Esophagus muscularis mucosa (tissue), 4 donors: ENCODE results near the gene CROCC2. TPM values are rescaled to one million over a fixed set of nuclear protein-coding genes. Genes with fewer than 3 reads are reported as not detected.

Source experiments
- DNase-seq: peaks from one replicate; pipeline ENCODE4 v3.0.0-alpha.2; 2017; ENCODE audit errors: extremely low spot score
- H3K27ac ChIP-seq, 4 donors: fragments of 200-600 bp; sonication (generic); replicated peaks in 1 of 4; 1 replicate in 3 of 4; 2 replicates in 1 of 4; pipeline ENCODE4 v1.5.1; 2016 to 2019; ENCODE audit warnings: mild to moderate bottlenecking in 1 of 4
- H3K27me3 ChIP-seq, 4 donors: fragments of 200-600 bp; sonication (generic); one replicate each; pipeline versions ENCODE4 v1.5.1 to v1.6.0; 2016 to 2019
- H3K36me3 ChIP-seq, 4 donors: fragments of 200-600 bp; sonication (generic); one replicate each; pipeline ENCODE4 v1.5.1; 2016 to 2019
- H3K4me1 ChIP-seq, 4 donors: fragments of 200-600 bp; sonication (generic); one replicate each; pipeline ENCODE4 v1.5.1; 2016 to 2019
- H3K4me3 ChIP-seq, 4 donors: fragments of 200-600 bp; sonication (generic); 1 replicate in 2 of 4; 2 replicates in 2 of 4; pipeline ENCODE4 v1.5.1; 2016 to 2019; ENCODE audit warnings: mild to moderate bottlenecking in 4 of 4, moderate library complexity in 1 of 4
- H3K9me3 ChIP-seq, 4 donors: fragments of 200-600 bp; sonication (generic); 1 replicate in 3 of 4; 2 replicates in 1 of 4; pipeline ENCODE4 v1.5.1; 2016 to 2019
- EP300 ChIP-seq: sonication (generic); formaldehyde crosslinking; IDR thresholded peaks from one replicate; pipeline ENCODE4 v1.6.1; 2017; ENCODE audit warnings: antibody characterized with exemption
- POLR2A ChIP-seq: fragments of 450-650 bp; IDR thresholded peaks from one replicate; pipeline ENCODE4 v1.6.1; 2017; ENCODE audit warnings: antibody characterized with exemption, moderate library complexity, mild to moderate bottlenecking, low read depth
- POLR2AphosphoS5 ChIP-seq, 2 donors: sonication (generic); formaldehyde crosslinking; IDR thresholded peaks; one replicate each; pipeline ENCODE4 v1.6.1; 2017; ENCODE audit warnings: antibody characterized with exemption in 2 of 2
- WGBS: methylation state at CpG from one replicate; pipeline ENCODE4 v1.1.5; 2018; 5-methylcytosine and 5-hydroxymethylcytosine counted together
- intact Hi-C: fragments of 100-400 bp; cut with DNase I; formaldehyde crosslinking; loops from one replicate; pipeline ENCODE4 v1.15.1; 2023
- total RNA-seq, 4 donors: library from RNA; depleted of rRNA; stranded (reverse); fragments of >200 nt; gene quantifications; one replicate each; pipeline versions ENCODE4 v1.1.0 to v1.2.1, GENCODE V29; 2016
- TF ChIP-seq, protein P1 (sequence below), 3 experiments: fragments of 200-600 bp in 2 of 3; fragments of 450-650 bp in 1 of 3; sonication (generic) in 2 of 3; IDR thresholded peaks; one replicate each; pipeline ENCODE4 v1.5.1; 2017 to 2019; ENCODE audit warnings: antibody characterized with exemption in 3 of 3, mild to moderate bottlenecking in 2 of 3, moderate library complexity in 1 of 3

CROCC2 gene
- total RNA-seq, 4 donors from 2014 or later = not detected

DNA sequence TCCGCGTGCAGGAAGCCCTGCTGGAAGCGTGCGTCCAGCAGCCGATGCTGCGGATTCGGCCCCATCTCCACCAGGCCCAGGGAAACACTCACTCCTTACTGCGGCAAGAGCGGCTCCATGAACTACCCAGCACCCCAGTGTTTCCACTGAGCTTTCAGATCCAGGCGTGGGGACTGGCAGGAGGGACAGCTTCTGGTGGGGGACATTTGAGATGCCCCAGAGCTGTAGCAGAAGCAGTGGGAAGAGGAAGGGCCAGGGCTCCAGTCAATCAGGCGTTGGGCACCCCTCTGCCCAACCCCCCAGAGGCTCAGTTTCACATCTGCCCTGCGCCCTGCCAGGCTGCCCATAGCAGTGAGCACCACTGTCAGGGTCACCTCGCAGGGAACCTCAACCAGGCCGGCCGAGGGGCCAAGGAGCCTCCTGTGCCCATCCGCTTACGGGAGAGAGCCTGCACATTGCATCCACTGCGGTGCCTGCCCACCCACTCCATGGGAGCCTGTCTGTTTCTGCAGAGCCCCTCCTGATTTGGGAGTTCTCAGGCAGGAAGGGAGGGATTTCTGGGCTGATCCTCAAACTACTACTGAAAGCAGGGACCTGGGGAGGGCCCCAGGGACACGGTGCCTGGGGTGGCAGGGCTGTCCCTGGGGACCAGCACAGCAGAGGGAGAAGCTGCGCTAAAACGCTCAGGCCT, 32.9 kb upstream of the CROCC2 start:
- H3K27me3 ChIP-seq = peaks cover 0 to 31% (median 0%) of the 10 kb centered on the region in 4 donors
- 88% methylated on average over 3 of the region's 21 CpGs for WGBS
- H3K36me3 ChIP-seq = no peaks in the 10 kb centered on the region
- H3K27ac ChIP-seq = no peak overlapping the region
- H3K9me3 ChIP-seq = no peaks in the 10 kb centered on the region
- H3K4me3 ChIP-seq = no peak overlapping the region
- DNase-seq = no peak
- TF ChIP-seq EP300 (no peak), POLR2A (no peak), POLR2AphosphoS5 (IDR thresholded peaks at IDR 0.05) (no peak)
- TF ChIP-seq, protein P1, sequence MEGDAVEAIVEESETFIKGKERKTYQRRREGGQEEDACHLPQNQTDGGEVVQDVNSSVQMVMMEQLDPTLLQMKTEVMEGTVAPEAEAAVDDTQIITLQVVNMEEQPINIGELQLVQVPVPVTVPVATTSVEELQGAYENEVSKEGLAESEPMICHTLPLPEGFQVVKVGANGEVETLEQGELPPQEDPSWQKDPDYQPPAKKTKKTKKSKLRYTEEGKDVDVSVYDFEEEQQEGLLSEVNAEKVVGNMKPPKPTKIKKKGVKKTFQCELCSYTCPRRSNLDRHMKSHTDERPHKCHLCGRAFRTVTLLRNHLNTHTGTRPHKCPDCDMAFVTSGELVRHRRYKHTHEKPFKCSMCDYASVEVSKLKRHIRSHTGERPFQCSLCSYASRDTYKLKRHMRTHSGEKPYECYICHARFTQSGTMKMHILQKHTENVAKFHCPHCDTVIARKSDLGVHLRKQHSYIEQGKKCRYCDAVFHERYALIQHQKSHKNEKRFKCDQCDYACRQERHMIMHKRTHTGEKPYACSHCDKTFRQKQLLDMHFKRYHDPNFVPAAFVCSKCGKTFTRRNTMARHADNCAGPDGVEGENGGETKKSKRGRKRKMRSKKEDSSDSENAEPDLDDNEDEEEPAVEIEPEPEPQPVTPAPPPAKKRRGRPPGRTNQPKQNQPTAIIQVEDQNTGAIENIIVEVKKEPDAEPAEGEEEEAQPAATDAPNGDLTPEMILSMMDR (IDR thresholded peaks at IDR 0.05) = no peak
- intact Hi-C loops = no loop called here
- H3K4me1 ChIP-seq = no peaks in the 10 kb centered on the region

DNA sequence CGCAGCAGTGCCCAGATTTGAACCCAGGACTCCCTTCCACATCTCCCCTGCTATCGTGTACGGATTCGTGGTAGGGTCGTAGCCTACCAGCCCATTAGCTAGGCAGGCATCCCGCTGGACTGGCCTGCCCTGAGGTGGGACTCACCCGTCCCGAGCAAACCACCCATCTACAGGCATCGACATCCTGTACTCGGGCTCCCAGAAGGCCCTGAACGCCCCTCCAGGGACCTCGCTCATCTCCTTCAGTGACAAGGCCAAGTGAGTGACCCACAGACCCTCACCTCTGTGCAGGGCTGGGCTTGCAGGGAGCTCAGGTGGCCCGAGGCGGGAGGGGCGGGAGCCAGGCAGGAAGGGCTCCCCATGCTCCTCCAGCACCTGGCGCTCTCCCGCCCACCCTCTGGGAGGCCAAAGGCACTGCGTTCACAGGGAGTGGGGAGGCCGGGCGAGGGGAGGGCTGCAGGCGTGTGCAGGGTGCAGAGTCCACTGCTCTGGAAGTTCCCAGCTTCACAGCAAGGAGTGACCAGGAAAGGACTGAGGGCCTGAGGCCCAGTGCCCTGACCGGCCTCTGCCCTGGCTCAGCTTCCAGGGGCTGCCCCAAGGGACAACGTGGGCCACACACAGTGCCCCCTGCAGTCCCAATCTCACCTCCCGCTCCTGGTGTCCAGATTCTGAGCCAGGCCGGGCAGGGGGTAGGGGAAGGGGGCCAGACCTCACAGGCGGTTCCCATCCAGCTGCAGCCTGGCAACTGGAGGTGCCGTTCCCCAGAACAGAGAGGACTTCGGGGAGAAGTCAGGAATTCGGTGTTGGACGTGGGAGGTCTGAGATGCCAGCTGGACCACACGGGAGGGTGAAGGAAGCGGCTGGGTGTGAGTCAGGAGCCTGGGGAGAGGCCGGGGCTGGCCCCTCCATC, 32.1 kb upstream of the CROCC2 start:
- Histone ChIP-seq H3K36me3 (no peaks in the 10 kb centered on the region), H3K27me3 (peaks cover 0 to 24% (median 0%) of the 10 kb centered on the region in 4 donors), H3K27ac (no peak overlapping the region), H3K9me3 (no peaks in the 10 kb centered on the region), H3K4me1 (no peaks in the 10 kb centered on the region), H3K4me3 (no peak overlapping the region)
- intact Hi-C loops = no loop called here
- DNase-seq = no peak
- 75% methylated on average over 9 of the region's 33 CpGs for WGBS
- TF ChIP-seq POLR2AphosphoS5 (IDR thresholded peaks at IDR 0.05) = no peak
- TF ChIP-seq POLR2A = no peak
- no peak for TF ChIP-seq EP300
- TF ChIP-seq, protein P1 (IDR thresholded peaks at IDR 0.05) = no peak

DNA sequence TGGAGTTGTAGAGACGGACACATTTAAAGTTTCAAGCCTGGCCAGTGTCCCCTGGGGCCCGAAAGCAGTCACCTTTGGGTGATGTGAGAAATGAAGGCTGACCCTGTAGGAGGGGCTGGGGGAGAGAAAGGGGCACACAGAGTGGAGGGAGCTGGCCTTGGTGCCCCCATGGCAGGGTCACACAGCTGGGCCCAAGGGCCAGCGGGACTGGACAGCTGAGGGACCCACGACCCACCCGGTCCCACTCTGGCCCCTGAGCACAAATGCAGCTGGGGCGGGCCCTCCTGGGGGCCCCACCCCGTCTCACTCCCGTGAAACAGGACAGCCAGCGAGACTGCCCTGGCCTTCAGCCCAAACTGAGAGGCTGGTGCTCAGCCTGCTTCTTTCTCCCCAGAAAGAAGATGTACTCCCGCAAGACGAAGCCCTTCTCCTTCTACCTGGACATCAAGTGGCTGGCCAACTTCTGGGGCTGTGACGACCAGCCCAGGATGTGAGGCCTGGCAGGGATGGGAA, 31.4 kb upstream of the CROCC2 start:
- Histone ChIP-seq H3K9me3 (no peaks in the 10 kb centered on the region), H3K27ac (no peak overlapping the region), H3K4me3 (no peak overlapping the region), H3K27me3 (peaks cover 0 to 17% (median 0%) of the 10 kb centered on the region in 4 donors), H3K36me3 (no peaks in the 10 kb centered on the region), H3K4me1 (no peaks in the 10 kb centered on the region)
- 82% methylated on average over 5 of the region's 12 CpGs for WGBS
- no peak for DNase-seq
- intact Hi-C loops = no loop called here
- TF ChIP-seq, protein P1 (IDR thresholded peaks at IDR 0.05) = no peak
- no peak for TF ChIP-seq POLR2A
- TF ChIP-seq EP300 = no peak
- TF ChIP-seq POLR2AphosphoS5 (IDR thresholded peaks at IDR 0.05) = no peak

DNA sequence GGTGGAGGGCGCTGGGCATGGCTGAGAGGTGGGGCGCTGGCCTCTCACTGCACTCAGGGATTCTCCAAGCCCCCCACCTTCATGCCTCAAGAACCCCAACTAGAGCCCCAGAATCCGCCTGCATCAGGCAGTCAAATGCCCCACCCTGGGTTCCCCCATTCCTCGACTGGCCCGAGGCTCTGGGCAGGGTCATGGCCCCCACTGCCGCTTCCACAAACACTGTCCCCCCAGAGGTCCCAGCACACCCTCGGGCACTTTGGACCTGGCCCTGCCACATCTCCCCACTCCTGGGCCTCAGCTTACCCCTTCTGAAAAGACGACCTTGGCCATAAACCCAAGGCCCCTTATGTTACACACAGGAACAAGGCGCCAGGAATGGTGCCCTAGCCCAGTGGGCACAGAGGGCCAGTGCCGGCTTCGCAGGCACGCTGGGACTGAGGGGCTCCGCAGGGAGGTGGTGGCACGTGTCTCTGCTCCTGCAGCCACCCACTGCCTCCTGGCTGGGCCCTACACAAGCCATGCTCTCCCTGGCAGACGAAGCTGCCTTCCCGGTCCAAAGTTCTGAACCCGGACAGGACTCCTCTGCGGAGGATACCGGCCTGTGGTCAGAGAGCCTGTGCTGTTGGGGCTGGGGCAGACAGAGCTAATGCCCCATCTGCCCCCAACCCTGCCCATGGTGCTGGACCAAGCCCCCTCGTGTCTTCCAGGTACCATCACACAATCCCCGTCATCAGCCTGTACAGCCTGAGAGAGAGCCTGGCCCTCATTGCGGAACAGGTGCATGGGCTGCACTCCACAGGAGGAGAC, 30.7 kb upstream of the CROCC2 start:
- TF ChIP-seq EP300 (no peak), POLR2AphosphoS5 (IDR thresholded peaks at IDR 0.05) (no peak), POLR2A (no peak)
- TF ChIP-seq, protein P1 (IDR thresholded peaks at IDR 0.05) = no peak
- DNase-seq = no peak
- Histone ChIP-seq H3K36me3 (no peaks in the 10 kb centered on the region), H3K4me1 (no peaks in the 10 kb centered on the region), H3K9me3 (no peaks in the 10 kb centered on the region), H3K27me3 (peaks cover 0 to 11% (median 0%) of the 10 kb centered on the region in 4 donors), H3K27ac (no peak overlapping the region), H3K4me3 (no peak overlapping the region)
- intact Hi-C loops = no loop called here
- WGBS = 96% methylated on average over 7 of the region's 22 CpGs
